Esophagus squamous epithelium (tissue), 5 donors: ENCODE data around the gene PODXL. TPM values are rescaled to one million over a fixed set of nuclear protein-coding genes. Genes with fewer than 3 reads are reported as not detected.

ENCODE experiments used
- DNase-seq: peaks from one replicate; lab custom pipeline; 2025; lab: John Stamatoyannopoulos, UW
- H3K27ac ChIP-seq, 4 donors: fragments of 200-600 bp; sonication (generic); one replicate each; pipeline ENCODE4 v1.5.1; 2016 to 2019; ENCODE audit warnings: mild to moderate bottlenecking in 1 of 4
- H3K27me3 ChIP-seq, 4 donors: fragments of 200-600 bp; sonication (generic); 1 replicate in 3 of 4; 2 replicates in 1 of 4; pipeline versions ENCODE4 v1.5.1 to v1.6.0; 2017 to 2021; ENCODE audit warnings: antibody characterized with exemption in 1 of 4
- H3K36me3 ChIP-seq, 3 donors: fragments of 200-600 bp; sonication (generic); one replicate each; pipeline ENCODE4 v1.5.1; 2016 to 2019
- H3K4me1 ChIP-seq, 3 donors: fragments of 200-600 bp; sonication (generic); one replicate each; pipeline ENCODE4 v1.5.1; 2017 to 2019
- H3K4me3 ChIP-seq, 4 donors: fragments of 200-600 bp; sonication (generic); 1 replicate in 3 of 4; 2 replicates in 1 of 4; pipeline ENCODE4 v1.5.1; 2016 to 2019; ENCODE audit warnings: mild to moderate bottlenecking in 2 of 4, moderate library complexity in 1 of 4
- H3K9me3 ChIP-seq, 3 donors: fragments of 200-600 bp; sonication (generic); one replicate each; pipeline ENCODE4 v1.5.1; 2016 to 2019
- POLR2A ChIP-seq, 4 donors: fragments of 450-650 bp; IDR thresholded peaks; one replicate each; pipeline ENCODE4 v1.6.1; 2017; ENCODE audit warnings: antibody characterized with exemption in 4 of 4, mild to moderate bottlenecking in 4 of 4, moderate library complexity in 3 of 4
- WGBS, 2 donors: methylation state at CpG; one replicate each; pipeline ENCODE4 v1.1.5; 2018; 5-methylcytosine and 5-hydroxymethylcytosine counted together
- intact Hi-C: fragments of 100-400 bp; cut with DNase I; formaldehyde crosslinking; loops from one replicate; pipeline ENCODE4 v1.15.0; 2022
- total RNA-seq, 4 donors: library from RNA; depleted of rRNA; stranded (reverse); fragments of >200 nt; gene quantifications; one replicate each; pipeline ENCODE4 v1.1.0, GENCODE V29; 2016
- TF ChIP-seq, protein P1 (sequence below), 6 experiments: fragments of 450-650 bp in 4 of 6; fragments of 200-600 bp in 2 of 6; sonication (generic) in 2 of 6; IDR thresholded peaks; one replicate each; pipeline ENCODE4 v1.5.1; 2016 to 2019; ENCODE audit warnings: antibody characterized with exemption in 6 of 6, mild to moderate bottlenecking in 4 of 6, moderate library complexity in 4 of 6
- donor health status: DM: yes; HTN: yes; CAD: no.

The PODXL gene
- total RNA-seq, 4 donors from 2014 or later = 5.0 to 22.3 (median 7.6) TPM

DNA sequence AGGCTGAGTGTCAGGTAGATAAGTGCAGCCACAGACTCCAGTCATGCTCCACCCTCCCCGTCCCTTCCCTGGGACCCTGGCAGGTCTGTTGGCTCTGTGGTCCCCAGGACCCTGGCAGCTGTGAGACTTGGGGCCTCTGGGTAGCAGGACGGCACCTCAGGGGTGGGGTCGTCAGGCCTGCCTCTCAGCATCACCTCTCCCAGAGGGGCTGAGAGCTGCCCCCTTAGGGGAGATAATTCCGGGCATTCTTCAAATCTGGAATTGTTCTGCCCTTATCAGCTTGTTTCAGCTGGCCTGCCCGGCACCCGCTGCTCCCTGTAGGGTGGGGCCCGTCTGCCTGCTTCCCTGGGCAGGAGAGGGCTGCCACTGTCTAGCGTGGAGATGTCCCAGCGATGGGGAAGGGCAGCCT is 23.3 kb downstream of the PODXL start:
- H3K27ac ChIP-seq = peak overlapping the region in 2 of 4 donors; percentile 34 to 72
- peaks cover 0 to under 1% (median 0%) of the 10 kb centered on the region in 3 donors for H3K4me1 ChIP-seq
- 55% methylated on average over 3 of the region's 9 CpGs; no CpG with 5 or more reads in 1 of the 2 donors for WGBS, 2 donors
- H3K36me3 ChIP-seq = no peaks in the 10 kb centered on the region
- H3K27me3 ChIP-seq = no peaks in the 10 kb centered on the region
- no peak overlapping the region for H3K4me3 ChIP-seq
- DNase-seq = no peak
- intact Hi-C loops = no loop called here
- TF ChIP-seq, protein P1, sequence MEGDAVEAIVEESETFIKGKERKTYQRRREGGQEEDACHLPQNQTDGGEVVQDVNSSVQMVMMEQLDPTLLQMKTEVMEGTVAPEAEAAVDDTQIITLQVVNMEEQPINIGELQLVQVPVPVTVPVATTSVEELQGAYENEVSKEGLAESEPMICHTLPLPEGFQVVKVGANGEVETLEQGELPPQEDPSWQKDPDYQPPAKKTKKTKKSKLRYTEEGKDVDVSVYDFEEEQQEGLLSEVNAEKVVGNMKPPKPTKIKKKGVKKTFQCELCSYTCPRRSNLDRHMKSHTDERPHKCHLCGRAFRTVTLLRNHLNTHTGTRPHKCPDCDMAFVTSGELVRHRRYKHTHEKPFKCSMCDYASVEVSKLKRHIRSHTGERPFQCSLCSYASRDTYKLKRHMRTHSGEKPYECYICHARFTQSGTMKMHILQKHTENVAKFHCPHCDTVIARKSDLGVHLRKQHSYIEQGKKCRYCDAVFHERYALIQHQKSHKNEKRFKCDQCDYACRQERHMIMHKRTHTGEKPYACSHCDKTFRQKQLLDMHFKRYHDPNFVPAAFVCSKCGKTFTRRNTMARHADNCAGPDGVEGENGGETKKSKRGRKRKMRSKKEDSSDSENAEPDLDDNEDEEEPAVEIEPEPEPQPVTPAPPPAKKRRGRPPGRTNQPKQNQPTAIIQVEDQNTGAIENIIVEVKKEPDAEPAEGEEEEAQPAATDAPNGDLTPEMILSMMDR (IDR thresholded peaks at IDR 0.05) = no peak
- no peak for TF ChIP-seq POLR2A (IDR thresholded peaks at IDR 0.05)
- H3K9me3 ChIP-seq = no peaks in the 10 kb centered on the region

DNA sequence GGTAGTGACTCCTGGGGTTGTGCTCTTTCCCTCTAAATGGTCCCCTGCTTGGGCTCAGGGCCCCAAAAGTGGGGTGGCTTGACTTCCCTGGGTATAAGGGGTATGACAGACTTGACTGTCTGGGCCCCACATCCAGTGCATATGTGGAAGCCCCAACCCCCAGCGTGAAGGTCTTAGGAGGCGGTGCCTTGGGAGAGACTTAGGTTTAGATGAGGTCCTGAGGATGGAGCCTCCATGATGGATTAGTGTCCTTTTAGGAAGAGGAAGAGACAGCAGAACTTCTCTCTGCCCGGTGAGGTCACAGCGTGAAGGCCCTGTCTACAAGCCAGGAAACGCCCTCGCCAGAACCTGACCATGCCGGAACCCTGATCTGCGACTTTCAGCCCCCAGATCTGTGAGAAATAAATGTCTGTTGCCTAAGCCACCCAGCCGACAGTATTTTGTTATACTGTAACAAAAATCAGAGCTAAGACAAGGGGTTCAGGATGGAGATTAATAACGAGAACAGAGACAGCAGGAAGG is 23.8 kb downstream of the PODXL start:
- intact Hi-C loops = no loop called here
- Histone ChIP-seq H3K27me3 (no peaks in the 10 kb centered on the region), H3K36me3 (no peaks in the 10 kb centered on the region), H3K9me3 (no peaks in the 10 kb centered on the region), H3K4me1 (no peaks in the 10 kb centered on the region), H3K4me3 (no peak overlapping the region), H3K27ac (peak overlapping the region in 2 of 4 donors; percentile 34 to 72)
- TF ChIP-seq, protein P1 (IDR thresholded peaks at IDR 0.05) = no peak
- no peak for TF ChIP-seq POLR2A (IDR thresholded peaks at IDR 0.05)
- WGBS, 2 donors = 84 to 85% methylated on average over 8 of the region's 10 CpGs
- DNase-seq = no peak

DNA sequence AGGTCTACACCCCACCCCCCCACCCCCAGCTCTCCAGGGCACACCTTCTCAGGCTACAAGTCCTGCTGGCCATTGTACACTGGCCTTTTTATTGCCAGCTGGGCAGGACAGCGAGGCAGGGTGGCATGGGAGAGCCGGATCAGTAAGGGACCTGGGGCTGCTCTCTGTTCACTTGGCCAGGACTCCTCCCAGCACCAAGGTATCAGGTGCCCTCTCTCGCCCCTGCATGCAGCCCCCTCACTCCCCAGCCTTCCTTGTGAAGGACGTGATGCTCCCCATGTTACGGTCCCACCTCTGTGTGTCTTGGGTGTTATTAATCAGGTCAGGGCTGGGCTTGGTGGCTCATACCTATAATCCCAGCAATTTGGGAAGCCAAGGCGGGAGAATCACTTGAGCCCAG is 26.3 kb downstream of the PODXL start:
- H3K4me3 ChIP-seq = no peak overlapping the region
- intact Hi-C loops = no loop called here
- 70% methylated on average over 2 to 4 of the region's 6 CpGs for WGBS, 2 donors

DNA sequence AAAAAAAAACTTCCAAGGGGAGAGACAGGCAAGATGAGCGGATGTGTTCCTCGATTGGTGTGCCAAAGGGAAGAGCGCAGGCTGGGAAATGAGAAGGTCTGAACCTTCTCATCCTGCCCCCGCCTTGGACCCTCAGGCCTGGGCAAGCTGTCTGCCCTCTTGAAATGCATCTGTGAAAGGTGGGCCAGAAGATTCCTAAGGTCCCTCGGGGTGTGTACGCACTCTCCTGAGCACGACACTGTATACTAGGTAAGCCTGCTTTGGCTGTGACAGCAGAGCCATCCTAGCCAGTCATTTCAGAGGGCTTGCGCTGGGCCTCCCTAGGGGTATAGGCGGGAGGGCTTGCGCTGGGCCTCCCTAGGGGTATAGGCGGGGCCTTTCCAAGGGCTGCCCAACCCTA is 26.8 kb downstream of the PODXL start:
- H3K36me3 ChIP-seq = no peaks in the 10 kb centered on the region
- H3K4me1 ChIP-seq = no peaks in the 10 kb centered on the region
- intact Hi-C loops = no loop called here
- H3K4me3 ChIP-seq = no peak overlapping the region
- no peaks in the 10 kb centered on the region for H3K9me3 ChIP-seq
- DNase-seq = no peak
- 83 to 85% methylated on average over 4 to 7 of the region's 11 CpGs for WGBS, 2 donors
- TF ChIP-seq, protein P1 (IDR thresholded peaks at IDR 0.05) = no peak
- TF ChIP-seq POLR2A (IDR thresholded peaks at IDR 0.05) = no peak
- H3K27ac ChIP-seq = no peak overlapping the region
- H3K27me3 ChIP-seq = no peaks in the 10 kb centered on the region

More for the DNA sequence above, 26.3 kb downstream of the PODXL start:
- no peak for DNase-seq
- H3K4me1 ChIP-seq = no peaks in the 10 kb centered on the region
- H3K36me3 ChIP-seq = no peaks in the 10 kb centered on the region
- no peak for TF ChIP-seq POLR2A (IDR thresholded peaks at IDR 0.05)
- TF ChIP-seq, protein P1 (IDR thresholded peaks at IDR 0.05) = no peak
- H3K9me3 ChIP-seq = no peaks in the 10 kb centered on the region
- H3K27me3 ChIP-seq = no peaks in the 10 kb centered on the region
- H3K27ac ChIP-seq = no peak overlapping the region

DNA sequence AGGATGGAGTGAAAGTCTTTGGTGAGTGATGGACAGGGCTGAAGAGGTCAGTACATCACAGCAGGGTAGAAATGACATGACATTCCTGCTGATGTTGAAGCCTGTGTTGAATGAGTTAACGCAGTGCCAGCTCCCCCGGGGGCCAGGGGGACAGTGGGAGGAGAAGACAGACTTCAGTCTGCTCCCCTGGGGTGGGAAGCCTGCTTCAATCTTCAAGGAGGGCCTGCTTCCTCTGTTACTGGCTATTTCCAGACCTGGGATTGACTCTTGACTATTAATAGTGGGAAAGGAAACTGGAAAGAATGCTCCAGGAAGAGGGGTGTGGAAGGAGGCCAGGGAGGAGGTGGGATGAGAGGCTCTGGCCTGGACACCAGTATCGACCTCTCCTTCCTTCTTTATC is 27.2 kb downstream of the PODXL start:
- 27 to 36% methylated on average over 3 of the region's 3 CpGs for WGBS, 2 donors
- Histone ChIP-seq H3K4me3 (no peak overlapping the region), H3K27me3 (no peaks in the 10 kb centered on the region), H3K27ac (no peak overlapping the region), H3K36me3 (no peaks in the 10 kb centered on the region), H3K9me3 (no peaks in the 10 kb centered on the region), H3K4me1 (no peaks in the 10 kb centered on the region)
- no peak for TF ChIP-seq POLR2A (IDR thresholded peaks at IDR 0.05)
- TF ChIP-seq, protein P1 (IDR thresholded peaks at IDR 0.05) = no peak
- no peak for DNase-seq
- intact Hi-C loops = no loop called here
